Measurements from ENCODE around the gene ALDH3A1.

DNA sequence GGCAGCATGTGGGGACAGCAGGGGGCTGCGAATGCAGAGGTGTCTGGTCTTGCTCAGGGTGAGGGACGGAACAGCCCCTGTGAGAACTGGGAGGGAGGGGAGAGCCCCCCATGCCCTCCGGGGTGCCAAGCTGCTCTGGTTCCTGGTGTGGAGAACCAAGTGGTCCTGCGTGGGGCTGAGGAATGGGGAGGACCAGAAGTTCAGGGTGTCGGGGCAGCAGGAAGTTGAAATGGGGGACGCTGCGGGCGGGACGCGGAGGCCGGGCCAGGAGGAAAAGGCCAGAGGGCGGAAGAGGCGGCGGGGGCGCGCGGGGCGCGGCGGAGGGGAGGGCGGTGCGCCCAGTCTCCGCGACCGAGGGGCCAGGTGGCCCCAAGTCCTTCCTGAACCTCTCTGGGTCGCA lies 3.6 kb downstream of the ALDH3A1 start:
- TF ChIP-seq, protein P1, sequence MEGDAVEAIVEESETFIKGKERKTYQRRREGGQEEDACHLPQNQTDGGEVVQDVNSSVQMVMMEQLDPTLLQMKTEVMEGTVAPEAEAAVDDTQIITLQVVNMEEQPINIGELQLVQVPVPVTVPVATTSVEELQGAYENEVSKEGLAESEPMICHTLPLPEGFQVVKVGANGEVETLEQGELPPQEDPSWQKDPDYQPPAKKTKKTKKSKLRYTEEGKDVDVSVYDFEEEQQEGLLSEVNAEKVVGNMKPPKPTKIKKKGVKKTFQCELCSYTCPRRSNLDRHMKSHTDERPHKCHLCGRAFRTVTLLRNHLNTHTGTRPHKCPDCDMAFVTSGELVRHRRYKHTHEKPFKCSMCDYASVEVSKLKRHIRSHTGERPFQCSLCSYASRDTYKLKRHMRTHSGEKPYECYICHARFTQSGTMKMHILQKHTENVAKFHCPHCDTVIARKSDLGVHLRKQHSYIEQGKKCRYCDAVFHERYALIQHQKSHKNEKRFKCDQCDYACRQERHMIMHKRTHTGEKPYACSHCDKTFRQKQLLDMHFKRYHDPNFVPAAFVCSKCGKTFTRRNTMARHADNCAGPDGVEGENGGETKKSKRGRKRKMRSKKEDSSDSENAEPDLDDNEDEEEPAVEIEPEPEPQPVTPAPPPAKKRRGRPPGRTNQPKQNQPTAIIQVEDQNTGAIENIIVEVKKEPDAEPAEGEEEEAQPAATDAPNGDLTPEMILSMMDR (IDR thresholded peaks at IDR 0.05) = no peak
- TF ChIP-seq POLR2A (IDR thresholded peaks at IDR 0.05) = no peak

Measured in right lobe of liver (tissue), 4 donors.